Right renal cortex interstitium (tissue), 3 donors: ENCODE results near the gene CYP2A7. TPM values are rescaled to one million over a fixed set of nuclear protein-coding genes. Genes with fewer than 3 reads are reported as not detected.
"Not testable (repeated sequence)": the region's sequence is repeated elsewhere in the genome, so short reads cannot be mapped to it uniquely, and the experiment has no call there.

ENCODE experiments used
- DNase-seq, 3 donors: peaks; one replicate each; pipeline ENCODE4 v3.0.0-alpha.2; 2013; ENCODE audit warnings: low read depth in 3 of 3, low spot score in 2 of 3
- polyA plus RNA-seq, 3 donors: library from polyadenylated mRNA; unstranded; fragments of 120-200 nt; gene quantifications; one replicate each; pipeline ENCODE4 v1.2.1, GENCODE V29; 2013; ENCODE audit not compliant: insufficient read length in 3 of 3

CYP2A7 gene, protein sequence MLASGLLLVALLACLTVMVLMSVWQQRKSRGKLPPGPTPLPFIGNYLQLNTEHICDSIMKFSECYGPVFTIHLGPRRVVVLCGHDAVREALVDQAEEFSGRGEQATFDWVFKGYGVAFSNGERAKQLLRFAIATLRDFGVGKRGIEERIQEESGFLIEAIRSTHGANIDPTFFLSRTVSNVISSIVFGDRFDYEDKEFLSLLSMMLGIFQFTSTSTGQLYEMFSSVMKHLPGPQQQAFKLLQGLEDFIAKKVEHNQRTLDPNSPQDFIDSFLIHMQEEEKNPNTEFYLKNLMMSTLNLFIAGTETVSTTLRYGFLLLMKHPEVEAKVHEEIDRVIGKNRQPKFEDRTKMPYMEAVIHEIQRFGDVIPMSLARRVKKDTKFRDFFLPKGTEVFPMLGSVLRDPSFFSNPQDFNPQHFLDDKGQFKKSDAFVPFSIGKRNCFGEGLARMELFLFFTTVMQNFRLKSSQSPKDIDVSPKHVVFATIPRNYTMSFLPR
- polyA plus RNA-seq: under 1 TPM in 1 of 3 donors, not detected in 2; 0.19 TPM

DNA sequence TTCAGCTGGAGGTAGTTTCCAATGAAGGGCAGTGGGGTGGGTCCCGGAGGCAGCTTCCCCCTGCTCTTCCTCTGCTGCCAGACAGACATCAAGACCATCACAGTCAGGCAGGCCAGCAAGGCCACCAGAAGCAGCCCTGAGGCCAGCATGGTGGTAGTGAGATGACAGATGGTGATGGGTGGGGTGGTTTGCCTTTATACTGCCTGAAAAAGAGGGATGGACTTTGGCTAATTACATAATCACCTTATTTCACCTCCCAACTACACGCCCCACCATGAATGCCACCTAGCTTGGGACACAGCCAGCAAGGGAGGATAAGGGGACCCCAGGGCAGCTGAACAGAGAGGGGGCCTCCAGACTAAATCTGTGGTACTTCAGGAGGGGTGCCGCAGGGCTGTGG is at the start of gene CYP2A7:
Gene CYP2A7, minus strand, starts transcription at position 170 of the 400 bp plus-strand sequence. Its CDS starts 21 bp downstream, at position 149.
- DNase-seq: not testable (repeated sequence)

DNA sequence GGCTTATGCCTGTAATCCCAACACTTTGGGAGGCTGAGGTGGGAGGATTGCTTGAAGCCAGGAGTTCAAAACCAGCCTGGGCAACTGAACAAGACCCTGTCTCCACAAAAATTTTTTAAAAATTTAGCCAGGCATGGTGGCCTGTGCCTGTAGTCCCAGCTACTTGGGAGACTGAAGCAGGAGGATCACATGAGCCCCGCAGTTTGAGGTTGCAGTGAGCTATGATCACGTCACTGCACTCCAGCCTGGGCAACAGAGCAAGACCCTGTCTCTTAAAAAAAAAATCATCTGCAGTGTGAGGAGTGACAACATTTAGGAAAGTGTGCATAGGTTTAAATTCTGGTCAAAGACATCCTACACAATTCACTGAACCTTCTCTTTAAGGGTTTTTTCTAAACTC is 48.8 kb upstream of the CYP2A7 start:
- not testable (repeated sequence) for DNase-seq

DNA sequence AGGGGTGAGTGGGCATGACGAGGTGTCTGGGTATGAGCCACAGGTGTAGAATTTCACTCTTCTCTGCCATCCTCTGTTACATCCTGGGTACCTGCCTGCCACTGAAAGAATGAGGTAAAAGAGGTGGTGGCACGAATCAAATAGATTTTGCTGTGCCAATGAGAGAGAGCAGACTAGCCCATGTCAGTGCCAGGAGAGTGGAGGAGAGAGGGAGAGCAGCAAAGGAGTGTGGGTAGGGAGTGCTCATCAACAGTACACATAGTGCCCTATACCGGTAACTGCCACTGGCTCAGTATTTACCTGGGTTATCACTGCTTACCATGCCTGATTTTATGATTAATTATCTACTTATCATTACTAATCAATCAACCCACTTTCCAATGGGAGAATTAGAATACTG is 47.9 kb upstream of the CYP2A7 start:
- not testable (repeated sequence) for DNase-seq

DNA sequence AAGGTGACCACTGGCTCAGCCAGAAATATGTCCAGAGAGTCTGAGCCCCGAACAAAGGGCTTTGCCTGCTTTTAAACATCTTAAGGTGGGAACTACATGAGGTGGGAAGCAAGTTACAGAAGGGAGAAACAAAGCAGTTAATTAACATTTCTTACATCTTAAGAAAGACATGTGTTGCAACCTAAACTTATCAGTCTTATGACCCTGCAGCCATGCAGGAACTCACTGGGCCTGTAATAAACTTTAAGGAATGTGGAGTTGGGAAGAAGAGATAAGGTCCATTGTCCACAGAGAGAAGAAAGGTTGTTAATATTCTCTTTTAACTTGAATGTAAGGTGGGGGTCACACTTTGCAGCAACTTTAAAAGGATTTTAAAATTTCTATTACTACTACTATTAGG is 46.8 kb upstream of the CYP2A7 start:
- no peak for DNase-seq

DNA sequence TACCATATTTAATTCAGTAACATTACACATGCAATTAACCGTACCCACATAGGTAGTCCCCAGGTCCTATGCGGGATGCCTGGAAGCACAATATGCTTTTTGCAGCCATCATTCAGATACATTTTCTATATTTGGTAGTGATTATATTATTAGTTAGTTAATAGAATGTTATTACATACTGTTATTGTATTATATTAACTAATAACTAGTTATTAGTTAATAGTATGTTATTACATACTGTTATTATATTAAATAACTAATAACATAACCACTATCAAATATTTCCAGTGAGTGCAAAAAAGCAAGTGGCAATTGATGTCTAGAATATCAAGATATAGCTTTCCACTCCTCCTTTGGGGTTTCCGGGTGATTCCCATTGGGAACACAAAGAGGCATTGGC is 45.5 kb upstream of the CYP2A7 start:
- DNase-seq: no peak

DNA sequence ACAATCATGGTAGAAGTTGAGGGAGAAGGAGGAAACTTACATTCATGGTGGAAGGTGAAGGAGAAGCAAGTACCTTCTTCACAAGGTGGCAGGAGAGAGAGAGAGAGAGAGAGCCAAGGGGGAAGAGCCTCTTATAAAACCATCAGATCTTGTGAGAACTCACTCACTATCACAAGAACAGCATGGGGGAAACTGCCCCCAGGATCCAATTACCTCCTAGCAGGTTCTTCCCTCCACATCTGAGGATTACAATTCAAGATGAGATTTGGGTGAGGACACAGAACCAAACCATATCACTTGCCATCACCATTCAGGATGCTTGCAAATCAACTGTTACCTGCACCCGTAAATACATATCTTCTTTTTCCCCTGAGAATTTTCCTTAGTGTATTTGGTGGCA is 44.2 kb upstream of the CYP2A7 start:
- DNase-seq: not testable (repeated sequence)

DNA sequence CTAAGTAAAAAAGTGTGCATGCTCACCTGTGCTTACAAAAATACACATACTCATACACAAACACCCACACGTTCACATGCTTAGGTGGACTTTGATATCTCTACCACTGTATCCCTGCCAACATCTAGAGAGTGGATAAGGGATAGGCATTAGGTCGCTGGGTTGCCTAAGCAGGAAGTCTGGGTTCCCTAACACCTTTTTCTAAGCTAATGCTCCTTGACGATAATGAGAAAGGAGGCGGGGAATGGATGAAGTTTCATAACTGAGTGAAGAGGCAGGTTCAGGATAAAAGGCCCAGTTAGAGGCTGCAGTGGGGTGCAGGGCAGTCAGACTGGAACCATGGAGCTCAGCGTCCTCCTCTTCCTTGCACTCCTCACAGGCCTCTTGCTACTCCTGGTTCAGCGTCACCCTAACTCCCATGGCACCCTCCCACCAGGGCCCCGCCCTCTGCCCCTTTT is 41.9 kb upstream of the CYP2A7 start:
- DNase-seq: no peak

DNA sequence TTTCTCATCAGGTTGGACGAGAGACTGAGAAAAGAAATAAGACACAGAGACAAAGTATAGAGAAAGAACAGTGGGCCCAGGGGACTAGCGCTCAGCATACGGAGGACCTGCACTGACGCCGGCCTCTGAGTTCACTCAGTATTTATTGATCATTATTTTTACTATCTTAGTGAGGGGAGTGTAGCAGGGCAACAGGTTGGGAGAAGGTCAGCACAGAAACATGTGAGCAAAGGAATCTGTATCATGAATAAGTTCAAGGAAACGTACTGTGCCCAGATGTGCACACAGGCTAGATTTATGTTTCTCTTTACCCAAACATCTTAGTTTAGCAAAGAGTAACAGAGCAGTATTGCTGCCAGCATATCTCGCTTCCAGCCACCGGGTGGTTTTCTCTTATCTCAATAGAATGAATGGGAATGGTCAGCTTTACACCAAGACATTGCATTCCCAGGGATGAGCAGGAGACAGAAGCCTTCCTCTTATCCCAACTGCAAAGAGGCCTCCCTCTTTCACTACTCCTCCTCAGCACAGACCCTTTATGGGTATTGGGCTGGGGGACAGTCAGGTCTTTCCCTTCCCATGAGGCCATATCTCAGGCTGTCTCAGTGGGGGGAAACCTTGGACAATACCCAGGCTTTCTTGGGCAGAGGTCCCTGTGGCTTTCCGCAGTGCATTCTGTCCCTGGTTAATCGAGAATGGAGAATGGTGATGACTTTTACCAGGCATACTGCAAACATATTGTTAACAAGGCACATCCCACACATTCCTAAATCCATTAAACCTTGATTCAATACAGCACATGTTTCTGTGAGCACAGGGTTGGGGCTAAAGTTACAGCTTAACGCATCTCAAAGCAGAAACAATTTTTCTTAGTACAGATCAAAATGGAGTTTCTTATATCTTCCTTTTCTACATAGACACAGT is 40.5 kb upstream of the CYP2A7 start:
- not testable (repeated sequence) for DNase-seq

DNA sequence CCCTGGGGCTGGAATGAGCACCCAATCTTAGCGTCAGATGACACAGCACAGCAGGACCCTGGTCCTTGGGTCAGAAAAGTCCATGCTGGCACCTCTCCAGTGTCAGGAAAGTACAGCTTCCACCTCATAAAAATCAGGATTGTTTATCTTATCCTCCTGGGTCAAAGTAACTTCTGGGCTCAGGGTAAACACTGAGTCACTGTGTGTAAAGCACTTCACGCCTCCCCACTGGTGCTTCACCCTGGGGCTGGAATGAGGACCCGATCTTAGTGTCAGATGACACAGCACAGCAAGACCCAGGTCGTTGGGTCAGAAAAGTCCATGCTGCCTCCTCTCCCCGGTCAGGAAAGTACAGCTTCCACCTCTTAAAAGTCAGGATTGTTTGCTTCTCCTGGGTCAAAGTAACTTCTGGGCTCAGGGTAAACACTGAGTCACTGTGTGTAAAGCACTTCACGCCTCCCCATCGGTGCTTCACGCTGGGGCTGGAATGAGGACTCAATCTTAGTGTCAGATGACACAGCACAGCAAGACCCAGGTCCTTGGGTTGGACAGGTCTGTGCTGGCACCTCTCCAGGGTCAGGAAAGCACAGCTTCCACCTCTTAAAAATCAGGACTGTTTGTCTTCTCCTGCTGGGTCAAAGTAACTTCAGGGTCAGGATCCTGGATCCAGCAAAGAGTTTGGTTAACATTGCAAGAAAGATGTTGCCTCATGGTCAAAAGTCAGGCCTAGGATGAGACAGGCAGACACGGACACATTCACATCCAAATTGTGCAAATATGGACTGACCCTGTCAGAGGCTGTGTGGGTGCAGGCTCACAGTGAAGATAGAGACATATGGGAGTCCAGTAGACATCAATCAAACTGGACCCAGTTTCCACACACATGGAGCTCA is 39.2 kb upstream of the CYP2A7 start:
- no peak for DNase-seq

DNA sequence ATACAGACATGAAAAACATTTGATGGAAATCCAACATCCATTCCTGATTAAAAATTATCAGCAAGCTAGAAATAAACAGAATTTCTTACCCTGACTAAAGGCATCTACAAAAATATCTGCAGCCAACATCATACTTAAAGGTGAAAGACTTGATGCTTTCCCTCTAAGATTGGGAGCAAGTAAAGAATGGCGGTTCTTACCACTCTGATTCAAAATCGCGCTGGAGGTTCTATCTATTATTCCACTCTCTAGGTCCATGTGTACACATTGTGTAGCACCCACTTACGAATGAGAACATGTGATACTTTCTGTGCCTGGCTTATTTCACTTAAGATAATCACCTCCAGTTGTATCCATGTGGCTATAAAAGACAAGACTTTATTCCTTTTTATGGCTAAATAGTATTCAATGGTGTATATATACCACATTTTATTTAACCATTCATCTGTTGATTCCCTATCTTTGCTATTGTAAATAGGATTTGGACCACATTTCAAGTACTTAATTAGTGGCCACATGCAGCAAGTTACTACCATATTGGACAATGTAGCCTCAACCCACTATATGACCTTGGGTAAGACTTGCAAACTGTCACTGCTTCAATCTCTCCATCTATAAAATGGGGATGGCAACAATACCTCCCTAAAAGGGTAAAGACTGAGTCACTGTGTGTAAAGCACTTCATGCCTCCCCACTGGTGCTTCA is 38.4 kb upstream of the CYP2A7 start:
- DNase-seq: no peak

DNA sequence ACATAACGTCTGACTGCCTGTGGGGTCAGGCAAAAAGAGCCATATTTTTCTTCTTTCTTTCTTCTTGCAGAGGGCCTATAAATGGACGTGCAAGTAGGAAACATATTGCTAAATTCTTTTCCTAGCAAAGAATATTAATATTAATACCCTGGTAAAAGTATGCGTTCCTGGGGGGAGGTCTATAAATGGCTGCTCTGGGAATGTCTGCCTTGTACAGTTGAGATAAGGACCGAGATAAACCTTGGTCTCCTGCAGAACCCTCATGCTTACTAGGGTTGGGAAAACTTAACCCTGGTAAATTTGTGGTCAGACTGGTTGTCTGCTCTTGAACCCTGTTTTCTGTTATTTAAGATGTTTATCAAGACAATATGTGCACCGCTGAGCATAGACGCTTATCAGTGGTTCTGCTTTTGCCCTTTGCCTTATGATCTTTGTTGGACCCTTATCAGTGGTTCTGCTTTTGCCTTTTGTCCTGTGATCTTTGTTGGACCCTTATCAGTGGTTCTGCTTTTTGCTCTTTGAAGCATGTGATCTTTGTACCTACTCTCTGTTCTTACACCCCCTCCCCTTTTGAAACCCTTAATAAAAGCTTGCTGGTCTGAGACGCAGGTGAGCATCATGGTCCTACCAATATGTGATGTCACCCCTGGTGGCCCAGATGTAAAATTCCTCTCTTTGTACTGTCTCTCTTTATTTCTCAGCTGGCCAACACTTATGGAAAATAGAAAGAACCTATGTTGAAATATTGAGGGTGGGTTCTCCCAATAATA is 37.7 kb upstream of the CYP2A7 start:
- DNase-seq: not testable (repeated sequence)

DNA sequence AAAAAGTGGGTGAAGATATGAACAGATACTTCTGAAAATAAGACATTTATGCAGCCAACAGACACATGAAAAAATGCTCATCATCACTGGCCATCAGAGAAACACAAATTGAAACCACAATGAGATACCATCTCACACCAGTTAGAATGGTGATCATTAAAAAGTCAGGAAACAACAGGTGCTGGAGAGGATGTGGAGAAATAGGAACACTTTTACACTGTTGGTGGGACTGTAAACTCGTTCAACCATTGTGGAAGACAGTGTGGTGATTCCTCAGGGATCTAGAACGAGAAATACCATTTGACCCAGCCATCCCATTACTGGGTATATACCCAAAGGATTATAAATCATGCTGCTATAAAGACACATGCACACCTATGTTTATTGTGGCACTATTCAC is 36.3 kb upstream of the CYP2A7 start:
- not testable (repeated sequence) for DNase-seq

DNA sequence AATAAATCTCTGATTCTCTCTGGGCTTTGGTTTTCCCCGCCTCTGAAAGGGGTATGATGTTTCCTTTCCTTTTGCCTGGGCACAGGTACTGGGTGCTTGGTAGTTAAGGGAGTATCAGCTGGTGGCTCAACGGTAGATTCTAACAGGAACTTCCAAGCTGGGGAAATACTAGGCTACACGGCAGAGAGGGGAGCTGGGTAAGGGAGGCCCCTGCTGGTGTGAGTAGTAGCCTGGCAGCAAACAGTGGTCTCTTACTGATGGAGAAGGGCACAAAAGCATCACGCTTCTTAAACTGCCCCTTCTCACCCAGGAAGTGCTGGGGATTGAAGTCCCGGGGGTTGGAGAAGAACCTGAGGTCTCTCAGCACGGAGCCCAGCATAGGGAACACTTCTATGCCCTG is 26.9 kb upstream of the CYP2A7 start:
- no peak for DNase-seq

DNA sequence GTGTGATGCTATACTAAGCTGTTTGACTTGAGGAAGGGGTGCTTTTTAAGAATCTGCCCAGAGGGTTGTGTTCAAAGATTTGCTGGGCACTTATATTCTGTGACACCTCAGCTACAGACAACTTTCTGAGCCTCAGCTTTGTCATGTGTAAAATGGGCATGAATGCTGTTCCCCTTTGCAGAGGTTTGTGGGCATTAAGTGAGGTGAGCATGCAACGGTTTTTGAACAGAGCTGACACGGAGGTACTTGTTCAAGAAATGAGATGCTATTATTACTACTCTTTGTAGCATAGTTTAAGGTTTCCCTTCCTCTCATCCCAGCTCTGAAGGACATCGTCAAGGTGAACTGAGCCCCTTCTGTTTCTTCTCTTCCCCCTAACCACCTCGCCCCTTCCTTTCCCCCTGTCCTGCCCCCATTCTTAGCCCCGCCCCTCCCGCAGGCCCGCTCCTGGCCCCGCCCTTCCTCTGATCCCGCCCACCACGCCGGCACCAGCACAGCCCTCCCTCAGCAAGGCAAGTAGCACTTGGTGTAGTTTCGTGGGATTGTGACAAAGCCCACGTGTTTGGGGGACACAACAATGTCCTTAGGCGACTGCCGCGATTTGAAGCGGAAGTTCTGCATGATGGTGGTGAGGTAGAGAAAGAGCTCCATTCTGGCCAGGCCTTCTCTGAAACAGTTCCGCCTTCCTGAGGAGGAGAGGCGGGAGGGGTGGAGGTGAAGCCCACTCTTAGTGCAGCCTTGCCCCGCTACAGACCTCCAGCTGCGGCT is 26.1 kb upstream of the CYP2A7 start:
- no peak for DNase-seq

DNA sequence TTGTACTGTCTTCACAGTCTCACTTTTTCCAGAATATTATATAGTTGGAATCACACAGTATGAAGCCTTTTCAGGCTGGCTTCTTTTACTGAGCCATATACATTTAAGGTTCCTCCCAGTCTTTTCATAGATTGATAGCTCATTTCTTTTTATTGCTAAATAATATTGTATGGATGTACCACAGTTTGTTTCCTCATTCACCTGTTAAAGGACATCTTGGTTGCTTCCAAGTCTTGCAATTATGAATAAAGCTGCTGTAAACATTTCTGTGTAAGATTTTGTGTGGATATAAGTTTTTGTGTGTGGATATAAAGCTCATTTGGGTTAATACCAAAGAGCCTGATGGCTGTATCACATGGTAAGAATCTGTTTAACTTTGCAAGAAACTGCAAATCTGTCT is 24.5 kb upstream of the CYP2A7 start:
- no peak for DNase-seq

DNA sequence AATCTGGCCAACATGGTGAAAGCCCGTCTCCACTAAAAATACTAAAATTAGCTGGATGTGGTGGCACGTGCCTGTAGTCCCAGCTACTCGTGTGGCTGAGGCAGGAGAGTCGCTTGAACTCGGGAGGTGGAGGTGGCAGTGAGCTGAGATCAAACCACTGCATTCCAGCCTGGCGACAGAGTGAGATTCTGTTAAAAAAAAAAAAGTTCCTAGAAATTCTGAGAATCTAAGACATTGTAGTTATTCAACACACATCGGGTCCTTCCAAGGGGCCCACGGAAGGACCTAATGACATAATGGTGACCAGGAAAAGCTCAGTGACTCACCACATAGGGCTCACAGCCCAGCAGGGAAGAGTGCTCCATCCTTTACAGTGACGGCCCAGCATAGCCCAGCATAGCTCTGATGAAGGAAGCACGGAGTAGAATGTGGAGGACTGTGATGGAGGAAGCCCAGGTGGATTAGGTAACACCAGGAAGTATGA is 22.7 kb upstream of the CYP2A7 start:
- not testable (repeated sequence) for DNase-seq

DNA sequence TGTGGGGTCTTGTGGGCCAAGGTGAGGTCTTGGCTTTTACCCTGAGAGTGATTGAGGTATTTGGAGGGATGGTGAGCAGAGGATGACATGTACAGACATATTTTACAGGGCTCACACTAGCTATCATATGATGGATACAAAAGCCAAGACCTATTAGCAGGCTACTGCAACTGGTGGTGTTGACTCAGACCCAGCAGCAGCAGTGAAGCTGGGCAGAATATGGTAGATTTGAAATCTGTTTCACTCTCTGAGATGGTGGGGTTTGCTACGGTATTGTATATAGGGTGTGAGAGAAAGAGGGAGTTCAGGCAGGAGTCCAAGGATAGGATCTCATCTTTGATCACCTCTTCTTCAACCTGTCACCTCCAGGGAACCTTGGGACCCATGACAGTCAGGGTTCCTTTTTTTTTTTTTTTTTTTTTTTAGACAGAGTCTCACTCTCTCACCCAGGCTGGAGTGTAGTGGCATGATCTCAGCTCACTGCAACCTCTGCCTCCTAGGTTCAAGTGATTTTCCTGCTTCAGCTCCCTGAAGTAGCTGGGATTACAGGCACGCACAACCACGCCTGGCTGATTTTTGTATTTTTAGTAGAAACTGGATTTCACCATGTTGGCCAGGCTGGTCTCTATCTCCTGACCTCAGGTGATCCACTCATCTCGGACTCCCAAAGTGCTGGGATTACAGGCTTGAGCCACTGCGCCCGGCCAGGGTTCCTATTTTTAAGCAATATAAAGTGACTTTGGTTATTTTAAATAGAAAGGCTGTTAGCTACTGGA is 20.1 kb upstream of the CYP2A7 start:
- DNase-seq: not testable (repeated sequence)
